NCI-H1417 treated with DMSO at 0.1 percent for 48 hours (cell line): ENCODE results near the gene ERP27.

Experiments
- DNase-seq: peaks from one replicate; lab custom pipeline; 2025; lab: John Stamatoyannopoulos, UW

The ERP27 gene

GRCh38 chr12:14959916-14960496, 21.7 kb upstream of the ERP27 start:
- no peak for DNase-seq

GRCh38 chr12:14959463-14959862, 21.1 kb upstream of the ERP27 start:
- DNase-seq, result no peak

- DNase-seq, result no peak
These were observed 20.7 kb upstream of the ERP27 start for GRCh38 chr12:14959126-14959440.

- no peak for DNase-seq
These were observed 20.2 kb upstream of the ERP27 start for GRCh38 chr12:14958361-14959125.

GRCh38 chr12:14957551-14958168, 19.3 kb upstream of the ERP27 start:
- no peak for DNase-seq

- DNase-seq, result no peak
These were observed 18.6 kb upstream of the ERP27 start for GRCh38 chr12:14956905-14957304.

GRCh38 chr12:14956024-14956891, 17.9 kb upstream of the ERP27 start:
- DNase-seq, result no peak

GRCh38 chr12:14954269-14954668, 15.9 kb upstream of the ERP27 start:
- DNase-seq, result no peak

GRCh38 chr12:14953752-14954151, 15.4 kb upstream of the ERP27 start:
- no peak for DNase-seq

- no peak for DNase-seq
These were observed 14.1 kb upstream of the ERP27 start for GRCh38 chr12:14952299-14952921.

- no peak for DNase-seq
These were observed 13.5 kb upstream of the ERP27 start for GRCh38 chr12:14951851-14952250.

GRCh38 chr12:14950982-14951746, 12.8 kb upstream of the ERP27 start:
- DNase-seq, result no peak

GRCh38 chr12:14950421-14950820, 12.1 kb upstream of the ERP27 start:
- no peak for DNase-seq

GRCh38 chr12:14949631-14950030, 11.3 kb upstream of the ERP27 start:
- no peak for DNase-seq

- no peak for DNase-seq
These were observed 10.3 kb upstream of the ERP27 start for GRCh38 chr12:14948672-14949071.

GRCh38 chr12:14946861-14947260, 8.5 kb upstream of the ERP27 start:
- DNase-seq, result no peak

- DNase-seq, result no peak
These were observed 7.8 kb upstream of the ERP27 start for GRCh38 chr12:14946162-14946561.

- DNase-seq, result no peak
These were observed 4.0 kb upstream of the ERP27 start for GRCh38 chr12:14942196-14942931.

- no peak for DNase-seq
These were observed 3.0 kb upstream of the ERP27 start for GRCh38 chr12:14941369-14941768.

GRCh38 chr12:14937689-14938088, 648 bp downstream of the ERP27 start:
- no peak for DNase-seq

GRCh38 chr12:14937014-14937413, 1.3 kb downstream of the ERP27 start:
- DNase-seq, result no peak
